ENCODE measurements around the gene MISP. TPM values are rescaled to one million over a fixed set of nuclear protein-coding genes. Genes with fewer than 3 reads are reported as not detected.

MISP gene
- total and polyA plus RNA-seq, 2 experiments from 2014 or later = 43.7 to 50.9 TPM

GRCh38 chr19:806815-807421, 56.0 kb downstream of the MISP start:
- H3K27me3 ChIP-seq = no peaks in the 10 kb centered on the region
- H3K4me3 ChIP-seq = no peak overlapping the region
- H3K79me2 ChIP-seq = peaks cover 78% of the 10 kb centered on the region
- peaks cover 95% of the 10 kb centered on the region for H4K20me1 ChIP-seq (ENCODE audit: insufficient read depth, poor library complexity, severe bottlenecking)
- no peak overlapping the region for H2AFZ ChIP-seq
- H3K4me2 ChIP-seq = no peak overlapping the region
- H3K36me3 ChIP-seq (replicated peaks; ENCODE audit: insufficient read depth, low read depth) = peaks cover 5% of the 10 kb centered on the region
- H3K27ac ChIP-seq = no peak overlapping the region
- H3K4me1 ChIP-seq (ENCODE audit: insufficient read depth) = peaks cover 12% of the 10 kb centered on the region
- DNase-seq (ENCODE audit: low spot score) = no peak
- no peaks in the 10 kb centered on the region for H3K9me2 ChIP-seq (replicated peaks; ENCODE audit: insufficient read depth)
- WGBS (ENCODE audit: low lambda C conversion rate, missing lambda C conversion rate) = 92% methylated on average over 30 of the region's 34 CpGs
- TF ChIP-seq CTCF (IDR thresholded peaks at IDR 0.05; ENCODE audit: poor library complexity) (no peak), EZH2phosphoT487 (IDR thresholded peaks at IDR 0.05; ENCODE audit: low read depth, severe bottlenecking, unreplicated experiment) (no peak), EZH2 (IDR thresholded peaks at IDR 0.05; ENCODE audit: borderline replicate concordance) (no peak)
- no peaks in the 10 kb centered on the region for H3K9me3 ChIP-seq (ENCODE audit: low read depth)

- 95% methylated on average over 38 of the region's 44 CpGs for WGBS (ENCODE audit: low lambda C conversion rate, missing lambda C conversion rate)
- no peak overlapping the region for H3K27ac ChIP-seq
- no peaks in the 10 kb centered on the region for H3K9me2 ChIP-seq (replicated peaks; ENCODE audit: insufficient read depth)
- H3K4me2 ChIP-seq = no peak overlapping the region
- peaks cover 3% of the 10 kb centered on the region for H3K4me1 ChIP-seq (ENCODE audit: insufficient read depth)
- no peak overlapping the region for H3K4me3 ChIP-seq
- H2AFZ ChIP-seq = no peak overlapping the region
- H3K27me3 ChIP-seq = no peaks in the 10 kb centered on the region
- H3K79me2 ChIP-seq = peaks cover 68% of the 10 kb centered on the region
- no peak for DNase-seq (ENCODE audit: low spot score)
- no peaks in the 10 kb centered on the region for H3K9me3 ChIP-seq (ENCODE audit: low read depth)
- TF ChIP-seq CTCF (IDR thresholded peaks at IDR 0.05; ENCODE audit: poor library complexity) (no peak), EZH2 (IDR thresholded peaks at IDR 0.05; ENCODE audit: borderline replicate concordance) (no peak), EZH2phosphoT487 (IDR thresholded peaks at IDR 0.05; ENCODE audit: low read depth, severe bottlenecking, unreplicated experiment) (no peak)
- H4K20me1 ChIP-seq (ENCODE audit: insufficient read depth, poor library complexity, severe bottlenecking) = peaks cover 86% of the 10 kb centered on the region
- peaks cover 5% of the 10 kb centered on the region for H3K36me3 ChIP-seq (replicated peaks; ENCODE audit: insufficient read depth, low read depth)
Measured at GRCh38 chr19:807627-808422, 56.9 kb downstream of the MISP start.

- no peak for DNase-seq (ENCODE audit: low spot score)
- Histone ChIP-seq H3K27ac (no peak overlapping the region), H2AFZ (no peak overlapping the region), H3K36me3 (replicated peaks; ENCODE audit: insufficient read depth, low read depth) (peaks cover 5% of the 10 kb centered on the region), H3K9me3 (ENCODE audit: low read depth) (no peaks in the 10 kb centered on the region), H3K27me3 (no peaks in the 10 kb centered on the region), H3K4me2 (no peak overlapping the region), H3K9me2 (replicated peaks; ENCODE audit: insufficient read depth) (no peaks in the 10 kb centered on the region), H3K4me1 (ENCODE audit: insufficient read depth) (no peaks in the 10 kb centered on the region), H3K4me3 (no peak overlapping the region), H3K79me2 (peaks cover 63% of the 10 kb centered on the region), H4K20me1 (ENCODE audit: insufficient read depth, poor library complexity, severe bottlenecking) (peaks cover 80% of the 10 kb centered on the region)
- 95% methylated on average over 11 of the region's 26 CpGs for WGBS (ENCODE audit: low lambda C conversion rate, missing lambda C conversion rate)
- no peak for TF ChIP-seq CTCF (IDR thresholded peaks at IDR 0.05; ENCODE audit: poor library complexity)
- no peak for TF ChIP-seq EZH2phosphoT487 (IDR thresholded peaks at IDR 0.05; ENCODE audit: low read depth, severe bottlenecking, unreplicated experiment)
- no peak for TF ChIP-seq EZH2 (IDR thresholded peaks at IDR 0.05; ENCODE audit: borderline replicate concordance)
Measured at GRCh38 chr19:808423-808775, 57.5 kb downstream of the MISP start.

All from hepatocyte (in vitro differentiated cells).